GM19351 (cell line): ENCODE measurements around the gene ZNF845.
"Not testable (repeated sequence)": the region's sequence is repeated elsewhere in the genome, so short reads cannot be mapped to it uniquely, and the experiment has no call there.

Experiments used
- ATAC-seq: cut with Tn5 transposase; IDR thresholded peaks from one replicate; pipeline ENCODE4 v1.9.1; 2021; ENCODE audit warnings: mild to moderate bottlenecking, moderate library complexity; ENCODE audit not compliant: unreplicated experiment

The ZNF845 gene

DNA sequence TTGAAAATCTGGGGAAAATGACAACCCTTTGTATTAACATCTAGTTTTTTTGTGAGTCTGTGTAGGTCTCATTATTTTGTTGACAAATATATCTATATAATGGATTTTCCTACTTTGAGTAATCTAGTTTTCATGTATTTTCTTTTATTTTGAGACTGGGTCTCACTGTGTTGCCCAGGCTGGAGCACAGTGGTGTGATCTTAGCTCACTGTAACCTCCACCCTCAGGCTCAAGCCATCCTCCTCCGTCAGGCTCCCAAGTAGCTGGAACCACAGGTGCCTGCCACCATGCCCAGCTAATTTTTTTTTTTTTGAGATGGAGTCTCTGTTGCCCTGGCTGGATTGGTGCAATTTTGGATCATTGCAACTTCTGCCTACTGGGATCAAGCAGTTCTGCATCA, 41.2 kb downstream of the ZNF845 start:
- no peak for ATAC-seq

DNA sequence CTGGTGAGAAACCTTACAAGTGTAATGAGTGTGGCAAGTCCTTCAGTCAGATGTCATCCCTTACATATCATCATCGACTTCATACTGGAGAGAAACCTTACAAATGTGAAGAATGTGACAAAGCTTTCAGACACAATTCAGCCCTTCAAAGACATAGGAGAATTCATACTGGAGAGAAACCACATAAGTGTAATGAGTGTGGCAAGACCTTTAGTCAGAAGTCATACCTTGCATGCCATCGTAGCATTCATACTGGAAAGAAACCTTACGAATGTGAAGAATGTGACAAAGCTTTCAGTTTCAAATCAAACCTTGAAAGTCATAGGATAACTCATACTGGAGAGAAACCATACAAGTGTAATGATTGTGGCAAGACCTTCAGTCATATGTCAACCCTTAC, 47.8 kb downstream of the ZNF845 start:
- no peak for ATAC-seq

DNA sequence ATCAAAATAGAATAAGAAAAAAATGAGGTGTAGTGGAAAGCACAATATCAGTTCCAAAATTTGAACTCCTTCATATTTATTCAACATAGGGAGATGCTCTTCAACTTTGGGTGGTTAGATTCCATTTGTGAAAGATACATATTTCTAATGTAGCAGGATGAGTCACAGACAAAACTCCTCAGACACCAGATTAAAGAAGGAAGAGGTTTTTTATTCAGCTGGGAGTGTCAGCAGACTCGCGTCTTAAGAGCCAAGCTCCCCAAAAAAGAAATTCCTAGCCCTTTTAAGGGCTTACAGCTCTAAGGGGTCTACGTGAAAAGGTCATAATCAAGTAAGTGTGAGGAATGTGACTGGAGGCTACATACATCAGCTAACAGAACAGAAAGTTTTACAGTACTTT, 54.6 kb downstream of the ZNF845 start:
- no peak for ATAC-seq

DNA sequence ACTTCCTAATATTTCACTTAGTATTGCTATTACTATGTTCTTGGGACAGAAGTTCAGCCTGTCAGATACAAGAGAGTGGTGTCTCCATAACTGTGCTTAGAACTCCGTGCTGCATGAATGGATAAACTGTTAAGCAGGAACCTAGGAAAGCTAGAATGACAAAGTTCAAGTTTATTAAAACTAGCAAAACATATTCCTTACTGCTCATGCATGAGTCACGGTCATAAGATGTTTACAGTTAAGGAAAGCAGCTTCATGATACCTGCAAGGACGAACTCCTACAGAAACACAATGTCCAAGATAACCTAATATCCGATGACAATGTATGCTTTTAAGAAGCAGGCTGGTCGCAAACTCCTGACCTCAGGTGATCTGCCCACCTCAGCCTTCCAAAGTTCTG, 55.4 kb downstream of the ZNF845 start:
- ATAC-seq = no peak

DNA sequence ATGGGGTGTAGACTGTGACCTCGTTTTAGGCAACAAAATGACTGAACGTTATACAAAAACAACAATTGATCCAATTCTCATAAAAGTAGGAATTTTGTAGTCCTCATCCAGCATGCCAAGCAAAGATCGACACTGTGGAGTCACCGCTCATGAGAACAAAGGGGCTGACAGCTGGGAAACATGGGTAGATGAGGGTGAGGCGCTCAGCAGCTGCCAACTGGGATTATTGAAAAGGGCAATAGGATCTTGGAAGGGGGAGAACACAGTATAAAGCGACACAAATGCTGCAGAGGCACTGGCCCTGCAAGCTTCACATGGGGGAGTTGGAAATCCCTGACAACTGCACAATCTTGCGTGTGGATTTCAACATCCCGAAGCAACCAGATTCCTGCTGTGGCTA, 56.0 kb downstream of the ZNF845 start:
- no peak for ATAC-seq

DNA sequence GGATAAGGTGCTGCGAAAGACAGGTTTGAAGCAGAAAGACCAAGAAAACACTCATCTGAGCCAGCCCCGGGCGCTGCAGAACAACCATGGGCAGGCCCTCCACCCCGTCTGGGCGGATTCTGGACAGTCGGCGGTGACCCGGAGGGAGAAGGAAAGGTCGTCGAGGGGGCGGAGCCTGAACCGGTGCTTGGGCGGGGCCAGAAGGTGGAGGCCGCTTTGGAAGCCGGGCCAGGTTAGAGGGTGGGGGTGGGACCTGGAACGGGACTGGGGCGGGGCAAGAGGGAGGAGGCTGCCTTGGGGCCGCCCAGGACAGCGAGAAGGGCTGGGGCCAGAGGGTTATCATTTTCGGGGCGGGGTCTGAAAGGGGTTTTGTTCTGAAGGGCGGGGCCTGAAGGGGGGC, 56.4 kb downstream of the ZNF845 start:
- no peak for ATAC-seq

DNA sequence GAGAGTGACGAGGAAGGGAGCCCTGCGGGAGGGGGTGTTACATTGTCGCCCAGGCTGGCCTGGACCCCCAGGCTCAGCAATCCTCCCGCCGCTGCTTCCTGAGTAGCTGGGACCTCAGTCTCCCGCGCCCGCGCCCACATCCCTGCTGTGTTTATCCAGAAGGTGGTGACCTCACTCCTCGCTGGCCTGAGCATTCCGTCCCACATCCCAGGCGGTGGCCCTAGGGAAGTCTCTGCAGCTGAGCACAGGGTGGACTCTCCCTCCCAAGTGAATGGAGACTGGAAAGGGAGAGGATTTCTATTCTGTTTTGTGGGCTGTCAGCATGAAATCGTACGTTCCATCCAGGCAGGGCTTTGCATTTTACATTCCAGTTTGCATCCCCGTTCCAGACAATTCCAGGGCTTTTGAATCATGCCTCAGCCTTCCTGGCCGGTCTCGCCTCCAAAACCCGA, 61.0 kb downstream of the ZNF845 start:
- ATAC-seq = no peak

DNA sequence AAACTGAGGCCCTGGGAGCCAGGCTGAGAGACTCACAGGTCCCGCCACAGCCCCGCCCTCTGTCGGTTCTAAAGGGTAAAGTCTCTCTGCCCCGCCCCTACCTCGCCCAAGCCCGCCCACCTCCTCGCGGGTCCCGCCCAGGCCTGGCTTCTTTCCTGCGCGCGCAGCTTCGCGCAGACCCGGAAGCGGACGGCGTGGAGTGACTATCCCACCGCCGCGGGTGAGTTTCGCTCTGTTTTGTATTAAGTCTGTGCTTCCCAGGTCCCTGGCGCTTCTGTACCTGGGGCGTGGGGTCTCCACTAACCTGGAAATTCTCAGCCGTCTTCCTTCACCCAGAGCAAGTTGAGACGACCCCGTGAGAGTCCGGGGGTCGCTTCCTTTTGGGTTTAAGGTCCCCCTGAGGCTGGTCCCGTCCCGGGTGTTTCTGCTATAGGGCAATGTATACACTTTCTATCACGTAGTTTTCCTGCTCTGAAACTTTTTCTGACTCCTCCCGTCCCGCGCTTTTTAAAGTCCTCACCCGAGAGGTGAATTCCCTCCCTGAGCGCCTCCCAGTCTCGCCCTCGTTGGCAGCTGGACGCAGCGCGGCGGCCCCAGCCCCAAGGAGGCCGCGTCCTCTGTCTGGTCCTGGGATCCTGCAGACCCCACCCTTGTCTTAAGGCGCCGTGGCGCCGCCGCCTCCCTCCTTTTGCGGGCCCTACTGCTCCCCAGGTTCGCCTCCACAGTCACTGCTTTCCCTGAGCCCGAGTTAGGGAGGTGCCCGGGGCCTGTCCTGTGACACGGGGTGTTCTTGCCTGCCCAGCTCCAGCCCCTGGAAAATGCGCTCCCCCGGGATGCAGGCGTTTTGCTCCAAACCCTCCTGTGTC, 61.7 kb downstream of the ZNF845 start, which contains the start of gene ZNF765:
ZNF765 (plus strand) TSS at position 176 of the 866 bp plus-strand sequence. CDS start 2,867 bp downstream, outside the sequence.
- ATAC-seq = peak; percentile 96

DNA sequence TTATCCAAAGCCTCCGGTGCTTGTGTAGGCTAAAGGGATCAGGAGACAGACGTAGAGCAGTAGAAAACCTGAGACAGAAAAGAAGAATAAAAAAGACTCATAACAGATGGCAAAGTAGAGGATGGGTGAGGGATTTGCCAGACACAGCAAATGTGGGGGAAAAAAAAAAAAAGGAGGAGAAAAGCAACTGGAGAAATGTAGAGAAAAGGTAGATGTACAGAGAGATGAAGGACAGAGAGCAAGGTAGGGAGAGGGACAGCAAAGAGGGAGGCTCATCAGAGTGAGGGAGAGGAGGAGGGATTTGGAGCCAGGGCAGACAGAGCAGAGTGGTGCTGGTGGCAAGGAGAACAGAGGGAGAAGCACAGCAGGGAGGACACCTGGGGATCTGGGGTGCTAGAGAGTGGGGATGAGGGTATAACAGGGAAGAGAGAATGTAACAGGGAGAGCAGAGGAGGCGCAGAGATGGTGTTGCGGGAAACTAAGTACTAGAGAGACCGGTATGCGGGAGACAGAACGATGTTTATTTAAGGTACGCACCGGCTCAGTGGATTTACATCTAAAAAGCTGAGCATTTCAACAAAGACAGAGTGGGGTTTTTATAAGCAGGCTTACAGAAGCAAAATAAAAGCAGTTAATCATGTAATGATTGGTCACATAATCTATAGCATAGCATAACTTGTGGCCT, 62.4 kb downstream of the ZNF845 start:
- not testable (repeated sequence) for ATAC-seq

DNA sequence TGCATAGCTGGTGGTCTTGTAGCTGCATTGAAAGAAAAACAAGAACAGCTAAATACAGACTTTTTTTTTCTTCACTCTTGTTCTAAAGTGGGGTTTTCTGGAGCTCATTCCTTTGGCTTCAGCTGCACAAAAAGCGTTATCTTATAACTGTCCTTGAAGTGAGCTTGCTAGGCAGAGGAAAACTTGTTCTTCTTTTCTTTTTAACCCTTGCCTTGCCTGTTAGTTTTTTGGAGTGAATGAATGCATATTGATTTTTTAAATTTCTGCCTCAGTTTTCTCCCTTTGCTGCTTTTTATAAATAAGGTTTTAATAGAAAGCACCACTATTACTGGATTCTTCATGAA, 62.9 kb downstream of the ZNF845 start:
- no peak for ATAC-seq

DNA sequence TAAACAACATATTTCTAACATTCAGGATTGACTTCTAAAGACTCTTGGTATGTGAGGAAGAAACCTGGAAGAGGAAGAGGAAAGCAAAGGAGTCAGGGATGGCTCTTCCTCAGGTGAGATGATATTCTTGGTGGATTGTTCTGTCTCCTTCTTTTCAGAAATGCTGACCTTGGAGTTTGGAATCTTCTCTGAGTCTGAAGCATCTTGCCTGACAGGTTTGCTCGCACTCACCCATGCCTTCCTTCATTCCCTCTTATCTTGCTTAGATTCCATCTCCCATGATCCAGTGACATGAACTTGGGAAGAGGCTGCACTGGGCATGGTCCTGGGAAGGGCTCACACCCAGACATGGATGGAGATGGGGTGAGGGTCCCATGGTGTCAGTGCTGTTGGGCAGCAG, 64.4 kb downstream of the ZNF845 start:
- not testable (repeated sequence) for ATAC-seq
